Esophagus muscularis mucosa (tissue), 4 donors: ENCODE measurements around the gene MS4A5.

Experiments used
- EP300 ChIP-seq: sonication (generic); formaldehyde crosslinking; IDR thresholded peaks from one replicate; pipeline ENCODE4 v1.6.1; 2017; ENCODE audit warnings: antibody characterized with exemption
- POLR2A ChIP-seq: fragments of 450-650 bp; IDR thresholded peaks from one replicate; pipeline ENCODE4 v1.6.1; 2017; ENCODE audit warnings: antibody characterized with exemption, moderate library complexity, mild to moderate bottlenecking, low read depth
- POLR2AphosphoS5 ChIP-seq, 2 donors: sonication (generic); formaldehyde crosslinking; IDR thresholded peaks; one replicate each; pipeline ENCODE4 v1.6.1; 2017; ENCODE audit warnings: antibody characterized with exemption in 2 of 2
- TF ChIP-seq, protein P1 (sequence below), 3 experiments: fragments of 200-600 bp in 2 of 3; fragments of 450-650 bp in 1 of 3; sonication (generic) in 2 of 3; IDR thresholded peaks; one replicate each; pipeline ENCODE4 v1.5.1; 2017 to 2019; ENCODE audit warnings: antibody characterized with exemption in 3 of 3, mild to moderate bottlenecking in 2 of 3, moderate library complexity in 1 of 3

DNA sequence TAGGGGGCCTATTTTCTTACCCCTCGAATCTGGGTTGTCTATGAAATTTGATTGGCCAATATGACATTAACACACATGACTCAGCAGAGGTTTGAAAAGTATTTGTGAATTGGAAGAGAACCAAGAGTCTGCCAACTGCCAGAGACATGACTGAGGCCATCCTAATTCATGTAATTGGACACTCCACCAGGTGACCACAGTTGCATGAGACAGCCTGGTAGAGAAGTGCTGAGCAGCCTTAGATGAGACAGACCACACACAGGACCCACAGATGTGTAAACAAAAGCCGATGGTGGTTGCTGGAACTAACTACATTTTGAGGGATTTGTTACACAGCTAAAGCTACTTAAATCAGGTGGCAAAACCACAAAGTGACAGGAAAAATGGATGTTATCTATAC, 855 bp upstream of the MS4A5 start:
- TF ChIP-seq, protein P1, sequence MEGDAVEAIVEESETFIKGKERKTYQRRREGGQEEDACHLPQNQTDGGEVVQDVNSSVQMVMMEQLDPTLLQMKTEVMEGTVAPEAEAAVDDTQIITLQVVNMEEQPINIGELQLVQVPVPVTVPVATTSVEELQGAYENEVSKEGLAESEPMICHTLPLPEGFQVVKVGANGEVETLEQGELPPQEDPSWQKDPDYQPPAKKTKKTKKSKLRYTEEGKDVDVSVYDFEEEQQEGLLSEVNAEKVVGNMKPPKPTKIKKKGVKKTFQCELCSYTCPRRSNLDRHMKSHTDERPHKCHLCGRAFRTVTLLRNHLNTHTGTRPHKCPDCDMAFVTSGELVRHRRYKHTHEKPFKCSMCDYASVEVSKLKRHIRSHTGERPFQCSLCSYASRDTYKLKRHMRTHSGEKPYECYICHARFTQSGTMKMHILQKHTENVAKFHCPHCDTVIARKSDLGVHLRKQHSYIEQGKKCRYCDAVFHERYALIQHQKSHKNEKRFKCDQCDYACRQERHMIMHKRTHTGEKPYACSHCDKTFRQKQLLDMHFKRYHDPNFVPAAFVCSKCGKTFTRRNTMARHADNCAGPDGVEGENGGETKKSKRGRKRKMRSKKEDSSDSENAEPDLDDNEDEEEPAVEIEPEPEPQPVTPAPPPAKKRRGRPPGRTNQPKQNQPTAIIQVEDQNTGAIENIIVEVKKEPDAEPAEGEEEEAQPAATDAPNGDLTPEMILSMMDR (IDR thresholded peaks at IDR 0.05), result no peak
- no peak for TF ChIP-seq POLR2AphosphoS5 (IDR thresholded peaks at IDR 0.05)
- TF ChIP-seq EP300, result no peak
- TF ChIP-seq POLR2A, result no peak
